WTC11 (cell line): ENCODE measurements around the gene SLC8A1. TPM values are rescaled to one million over a fixed set of nuclear protein-coding genes. Genes with fewer than 3 reads are reported as not detected.

Source experiments
- ATAC-seq: fragments of 200-7000 bp; cut with Tn5 transposase; 2 replicates; pipeline ENCODE4 v1.10.0; 2021; ENCODE audit warnings: mild to moderate bottlenecking, moderate library complexity
- CTCF ChIA-PET: fragments of 300-600 bp; sonication (Branson Sonifier 250); formaldehyde crosslinking; loops from one replicate; lab custom pipeline; 2021; ENCODE audit warnings: antibody characterized with exemption; lab: Charles Lee
- POLR2A ChIA-PET: fragments of 350-600 bp; sonication (Branson Sonifier 250); formaldehyde crosslinking; loops from one replicate; lab custom pipeline; 2021; ENCODE audit warnings: antibody characterized with exemption; lab: Charles Lee
- DNase-seq: peaks from one replicate; pipeline ENCODE4 v3.0.0; 2021; ENCODE audit warnings: low spot score
- H3K27ac Mint-ChIP-seq: 2 replicates; pipeline ENCODE4 v1.8.0; 2021; ENCODE audit warnings: mixed read lengths
- H3K27me3 Mint-ChIP-seq: 2 replicates; pipeline ENCODE4 v1.8.0; 2021; ENCODE audit warnings: low read depth, mild to moderate bottlenecking, moderate library complexity, mixed read lengths
- H3K36me3 Mint-ChIP-seq: 2 replicates; pipeline ENCODE4 v1.8.0; 2021; ENCODE audit warnings: mixed read lengths
- H3K4me1 Mint-ChIP-seq: 2 replicates; pipeline ENCODE4 v1.8.0; 2022; ENCODE audit warnings: mixed read lengths
- H3K4me3 Mint-ChIP-seq: 2 replicates; pipeline ENCODE4 v1.8.0; 2021; ENCODE audit warnings: mild to moderate bottlenecking, moderate library complexity, mixed read lengths
- H3K9me3 Mint-ChIP-seq: 2 replicates; pipeline ENCODE4 v1.8.0; 2021; ENCODE audit warnings: mixed read lengths
- AR ChIP-seq: fragments of 250-450 bp; sonication (Bioruptor Pico); IDR thresholded peaks from 2 replicates; pipeline ENCODE4 v1.9.0; 2021; ENCODE audit warnings: mild to moderate bottlenecking
- ATF3 ChIP-seq: sonication (generic); formaldehyde crosslinking; conservative IDR thresholded peaks from 2 replicates; pipeline ENCODE4 v1.8.1; 2022; ENCODE audit warnings: mild to moderate bottlenecking, missing genetic modification reagents
- CREB1 ChIP-seq: sonication (generic); formaldehyde crosslinking; IDR thresholded peaks from 2 replicates; pipeline ENCODE4 v1.8.0; 2023; ENCODE audit warnings: mild to moderate bottlenecking, missing genetic modification reagents
- E2F1 ChIP-seq: sonication (generic); formaldehyde crosslinking; IDR thresholded peaks from 2 replicates; pipeline ENCODE4 v1.8.0; 2022; ENCODE audit warnings: mild to moderate bottlenecking, missing genetic modification reagents
- ERG ChIP-seq: fragments of 250-450 bp; sonication (Bioruptor Pico); IDR thresholded peaks from 2 replicates; pipeline ENCODE4 v1.8.0; 2021; ENCODE audit warnings: mild to moderate bottlenecking
- HMGXB4 ChIP-seq: sonication (generic); formaldehyde crosslinking; IDR thresholded peaks from 2 replicates; pipeline ENCODE4 v1.8.1; 2023; ENCODE audit warnings: mild to moderate bottlenecking, moderate library complexity, missing genetic modification reagents
- IRF2 ChIP-seq: sonication (generic); formaldehyde crosslinking; IDR thresholded peaks from 2 replicates; pipeline ENCODE4 v1.8.0; 2022; ENCODE audit warnings: low read depth, missing genetic modification reagents, borderline replicate concordance
- MXD4 ChIP-seq: fragments of 250-450 bp; sonication (Bioruptor Pico); IDR thresholded peaks from 2 replicates; pipeline ENCODE4 v1.8.0; 2021; ENCODE audit warnings: mild to moderate bottlenecking, moderate library complexity, borderline replicate concordance
- NFYB ChIP-seq: sonication (generic); formaldehyde crosslinking; conservative IDR thresholded peaks from 2 replicates; pipeline ENCODE4 v1.8.0; 2022; ENCODE audit warnings: low read depth, missing genetic modification reagents
- NR3C1 ChIP-seq: sonication (generic); formaldehyde crosslinking; conservative IDR thresholded peaks from 2 replicates; pipeline ENCODE4 v1.8.1; 2023; ENCODE audit warnings: low read depth, mild to moderate bottlenecking, missing genetic modification reagents
- PRDM15 ChIP-seq: sonication (generic); formaldehyde crosslinking; IDR thresholded peaks from 2 replicates; pipeline ENCODE4 v1.8.0; 2022; ENCODE audit warnings: missing genetic modification reagents
- SP1 ChIP-seq: sonication (generic); formaldehyde crosslinking; conservative IDR thresholded peaks from 2 replicates; pipeline ENCODE4 v1.8.1; 2022; ENCODE audit warnings: missing genetic modification reagents
- TCF7 ChIP-seq: sonication (generic); formaldehyde crosslinking; IDR thresholded peaks from 2 replicates; pipeline ENCODE4 v1.8.0; 2022; ENCODE audit warnings: mild to moderate bottlenecking, low read depth, missing genetic modification reagents, moderate library complexity
- USF1 ChIP-seq: sonication (generic); formaldehyde crosslinking; IDR thresholded peaks from 2 replicates; pipeline ENCODE4 v1.8.0; 2022; ENCODE audit warnings: mild to moderate bottlenecking, missing genetic modification reagents
- ZNF317 ChIP-seq: sonication (generic); formaldehyde crosslinking; IDR thresholded peaks from 2 replicates; pipeline ENCODE4 v1.8.1; 2023; ENCODE audit warnings: low read depth, mild to moderate bottlenecking, moderate library complexity, missing genetic modification reagents, borderline replicate concordance
- ZNF425 ChIP-seq: fragments of 250-450 bp; sonication (Bioruptor Pico); conservative IDR thresholded peaks from 2 replicates; pipeline ENCODE4 v1.9.0; 2021; ENCODE audit warnings: mild to moderate bottlenecking
- total RNA-seq: library from RNA; stranded (reverse); gene quantifications from 3 replicates; pipeline ENCODE4 v1.2.3, GENCODE V29; 2021

The SLC8A1 gene
- total RNA-seq, 1 experiment from 2014 or later: 2.6 TPM

GRCh38 chr2:40457366-40457765 is 5.5 kb upstream of the SLC8A1 start (continued):
- no peak for TF ChIP-seq HMGXB4 (CRISPR knock-in tag)
- TF ChIP-seq USF1 (CRISPR knock-in tag): no peak

- Mint-ChIP-seq H3K4me3 (no peak overlapping the region), H3K27me3 (peaks cover 24% of the 10 kb centered on the region), H3K9me3 (no peaks in the 10 kb centered on the region), H3K27ac (no peak overlapping the region), H3K36me3 (no peaks in the 10 kb centered on the region), H3K4me1 (peaks cover 32% of the 10 kb centered on the region)
- CTCF ChIA-PET: no interaction called here
- ATAC-seq (no peak), DNase-seq (no peak)
- no peak for TF ChIP-seq NR3C1 (CRISPR knock-in tag)
- POLR2A ChIA-PET: no interaction called here
These were observed 5.0 kb upstream of the SLC8A1 start for GRCh38 chr2:40456926-40457325.

- CTCF ChIA-PET: no interaction called here
- no peak for TF ChIP-seq ZNF317
- TF ChIP-seq CREB1 (CRISPR knock-in tag): no peak
- no peak for TF ChIP-seq E2F1 (CRISPR knock-in tag)
- no peak for TF ChIP-seq IRF2 (CRISPR knock-in tag)
- TF ChIP-seq, all 79 proteins: peak for 0
- ATAC-seq (no peak), DNase-seq (no peak)
- no peak overlapping the region for H3K4me3 Mint-ChIP-seq
- no peak overlapping the region for H3K27ac Mint-ChIP-seq
- H3K27me3 Mint-ChIP-seq: peaks cover 37% of the 10 kb centered on the region
- POLR2A ChIA-PET: no interaction called here
- H3K36me3 Mint-ChIP-seq: no peaks in the 10 kb centered on the region
- H3K9me3 Mint-ChIP-seq: no peaks in the 10 kb centered on the region
- H3K4me1 Mint-ChIP-seq: peaks cover 34% of the 10 kb centered on the region
These were observed 3.8 kb upstream of the SLC8A1 start for GRCh38 chr2:40455661-40456060.

GRCh38 chr2:40454321-40454720 is 2.4 kb upstream of the SLC8A1 start:
- H3K4me1 Mint-ChIP-seq: peaks cover 42% of the 10 kb centered on the region
- no peak for DNase-seq
- ChIA-PET POLR2A (no interaction called here), CTCF (no interaction called here)
- no peak for ATAC-seq
- no peak overlapping the region for H3K27ac Mint-ChIP-seq
- no peaks in the 10 kb centered on the region for H3K36me3 Mint-ChIP-seq
- H3K27me3 Mint-ChIP-seq: peaks cover 47% of the 10 kb centered on the region
- no peaks in the 10 kb centered on the region for H3K9me3 Mint-ChIP-seq
- H3K4me3 Mint-ChIP-seq: no peak overlapping the region
- TF ChIP-seq PRDM15 (CRISPR knock-in tag): no peak
- TF ChIP-seq NFYB (CRISPR knock-in tag): no peak
- no peak for TF ChIP-seq ZNF425 (CRISPR knock-in tag)
- TF ChIP-seq MXD4 (CRISPR knock-in tag): no peak
- TF ChIP-seq TCF7 (CRISPR knock-in tag): no peak
- TF ChIP-seq AR (CRISPR knock-in tag): no peak
- TF ChIP-seq SP1 (CRISPR knock-in tag): no peak
- TF ChIP-seq ATF3 (CRISPR knock-in tag): no peak
- TF ChIP-seq ERG: no peak
